ENCODE data around the gene SATL1.

- TF ChIP-seq POLR2A (IDR thresholded peaks at IDR 0.05) (no peak), CTCF (IDR thresholded peaks at IDR 0.05) (no peak), EP300 (IDR thresholded peaks at IDR 0.05) (no peak)
Observed at GRCh38 chrX:85215946-85216345, 27.6 kb downstream of the SATL1 start.

Measured in ovary (tissue), 3 donors.